ENCODE measurements around the gene SLC38A8. TPM values are rescaled to one million over a fixed set of nuclear protein-coding genes. Genes with fewer than 3 reads are reported as not detected.
A peak's percentile ranks its signal among the peaks of the same experiment; 100 is the strongest.

Gene SLC38A8
- total RNA-seq, 2 donors from 2014 or later, result not detected

DNA sequence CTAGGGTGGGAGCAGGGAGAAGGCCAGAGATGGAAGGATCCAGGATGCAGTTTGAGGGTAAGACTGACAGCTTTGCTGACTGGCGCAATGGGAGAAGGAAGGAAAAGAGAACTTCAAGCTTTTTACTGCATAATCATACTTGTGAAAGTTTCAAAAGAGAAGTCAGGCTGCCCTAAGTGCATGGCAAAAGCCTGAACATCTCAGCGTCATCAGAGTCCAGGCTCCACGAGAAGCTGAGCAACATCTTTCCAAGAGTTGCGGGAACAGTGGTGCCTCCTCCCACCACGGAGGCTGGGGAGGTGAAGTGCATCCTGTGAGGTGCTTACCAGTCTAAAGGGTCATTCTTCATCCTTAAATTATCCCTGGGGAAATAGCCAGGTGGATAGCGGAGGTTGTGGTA, 26.9 kb upstream of the SLC38A8 start:
- Histone ChIP-seq H3K27me3 (no peaks in the 10 kb centered on the region), H3K9me3 (no peaks in the 10 kb centered on the region), H3K4me3 (no peak overlapping the region), H3K4me1 (peaks cover 0 to 10% of the 10 kb centered on the region in 2 donors), H3K27ac (no peak overlapping the region), H3K36me3 (peaks cover 85% of the 10 kb centered on the region)
- no peak for TF ChIP-seq CTCF (IDR thresholded peaks at IDR 0.05)
- DNase-seq (ENCODE audit: low spot score), result no peak

DNA sequence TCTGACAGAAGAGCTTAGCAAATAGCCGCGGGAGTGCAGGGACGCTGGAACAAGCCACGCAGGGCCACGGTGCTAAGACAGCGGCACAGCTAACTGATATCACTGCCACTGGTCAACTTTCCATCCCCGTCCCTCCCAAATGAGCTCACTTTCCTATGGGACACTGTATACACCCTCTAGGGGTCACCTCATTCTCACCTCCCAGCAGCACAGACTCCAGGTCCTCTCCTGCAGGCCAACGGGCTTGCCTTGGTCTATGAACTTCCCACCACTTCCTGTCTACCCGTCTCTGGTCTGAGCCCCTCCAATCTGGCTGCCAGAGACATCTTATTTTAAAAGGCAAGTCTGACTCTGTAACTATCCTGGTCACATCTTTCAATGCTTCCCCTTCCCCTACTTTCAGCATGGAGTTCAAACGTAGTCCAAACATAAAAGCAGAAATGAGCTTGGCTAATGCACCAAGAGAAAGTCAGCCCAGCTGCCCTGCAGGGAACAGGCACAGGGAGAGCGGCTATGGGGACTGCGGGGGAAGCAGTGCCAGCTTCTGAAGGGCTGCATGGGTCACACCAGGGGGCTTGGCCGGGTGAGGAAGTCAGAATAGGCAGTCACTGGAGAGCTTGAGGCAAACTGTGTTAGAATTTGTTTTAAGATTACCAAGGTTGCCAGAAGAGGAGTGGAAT, 26.3 kb upstream of the SLC38A8 start:
- H3K27me3 ChIP-seq, result no peaks in the 10 kb centered on the region
- H3K4me1 ChIP-seq, result peaks cover 0 to 10% of the 10 kb centered on the region in 2 donors
- H3K9me3 ChIP-seq, result no peaks in the 10 kb centered on the region
- H3K27ac ChIP-seq, result no peak overlapping the region
- no peak overlapping the region for H3K4me3 ChIP-seq
- TF ChIP-seq CTCF (IDR thresholded peaks at IDR 0.05), result no peak
- DNase-seq (ENCODE audit: low spot score), result no peak
- H3K36me3 ChIP-seq, result peaks cover 84% of the 10 kb centered on the region

GRCh38 chr16:84068041-84068440, 25.4 kb upstream of the SLC38A8 start:
- no peak for TF ChIP-seq CTCF (IDR thresholded peaks at IDR 0.05)
- Histone ChIP-seq H3K27me3 (no peaks in the 10 kb centered on the region), H3K36me3 (peaks cover 81% of the 10 kb centered on the region), H3K27ac (no peak overlapping the region), H3K4me1 (peaks cover 0 to 12% of the 10 kb centered on the region in 2 donors), H3K9me3 (no peaks in the 10 kb centered on the region), H3K4me3 (no peak overlapping the region)
- no peak for DNase-seq (ENCODE audit: low spot score)

GRCh38 chr16:84067640-84068039, 25.0 kb upstream of the SLC38A8 start:
- H3K36me3 ChIP-seq, result peaks cover 77% of the 10 kb centered on the region
- TF ChIP-seq CTCF (IDR thresholded peaks at IDR 0.05), result no peak

GRCh38 chr16:84065536-84066132, 23.0 kb upstream of the SLC38A8 start:
- peak; percentile 39 to 65 for TF ChIP-seq CTCF (IDR thresholded peaks at IDR 0.05)

More at GRCh38 chr16:84067640-84068039, 25.0 kb upstream of the SLC38A8 start:
- Histone ChIP-seq H3K27me3 (no peaks in the 10 kb centered on the region), H3K4me1 (peaks cover 0 to 15% of the 10 kb centered on the region in 2 donors), H3K4me3 (no peak overlapping the region), H3K9me3 (no peaks in the 10 kb centered on the region), H3K27ac (no peak overlapping the region)
- DNase-seq (ENCODE audit: low spot score), result no peak

More at GRCh38 chr16:84065536-84066132, 23.0 kb upstream of the SLC38A8 start:
- no peak overlapping the region for H3K27ac ChIP-seq
- no peaks in the 10 kb centered on the region for H3K9me3 ChIP-seq
- no peak for DNase-seq (ENCODE audit: low spot score)
- H3K4me3 ChIP-seq, result no peak overlapping the region
- peaks cover 80% of the 10 kb centered on the region for H3K36me3 ChIP-seq
- no peaks in the 10 kb centered on the region for H3K27me3 ChIP-seq
- H3K4me1 ChIP-seq, result peaks cover 0 to 11% of the 10 kb centered on the region in 2 donors

Measured in right atrium auricular region (tissue), 2 donors.